ENCODE results near the gene CCL22.

CCL22 gene

DNA sequence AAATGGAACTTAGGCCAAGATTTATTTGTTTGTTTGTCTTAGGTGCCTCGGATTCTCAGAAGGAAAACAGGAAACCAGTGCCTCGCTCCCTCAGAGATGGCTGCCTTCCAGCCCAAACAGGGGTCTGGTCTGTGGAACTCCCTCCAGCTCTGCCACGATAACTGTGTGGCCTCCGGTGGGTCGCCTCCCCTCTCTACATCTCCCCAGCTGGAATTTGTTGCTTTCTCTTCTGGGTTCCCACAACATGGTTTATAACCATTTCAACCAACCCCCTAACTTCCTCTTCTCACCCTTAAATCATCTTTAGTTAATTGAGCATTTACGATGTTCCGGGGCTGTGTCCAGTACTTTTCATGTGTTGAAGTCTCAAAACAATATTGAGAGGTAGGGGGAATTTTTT, 43.2 kb upstream of the CCL22 start:
- Histone ChIP-seq H2BK15ac (ENCODE audit: low read length) (no peak overlapping the region), H2BK5ac (ENCODE audit: low read length) (no peak overlapping the region), H3K18ac (ENCODE audit: low read length) (no peak overlapping the region), H2BK12ac (ENCODE audit: low read length) (no peak overlapping the region), H3K79me1 (ENCODE audit: low read depth, low read length) (no peaks in the 10 kb centered on the region), H4K91ac (ENCODE audit: low read depth, low read length, poor library complexity) (no peak overlapping the region), H4K8ac (ENCODE audit: low read depth, low read length) (no peak overlapping the region), H3K4ac (ENCODE audit: low read length) (no peak overlapping the region), H2AK5ac (ENCODE audit: low read depth, low read length) (no peak overlapping the region), H3K4me3 (ENCODE audit: low read length in 2 of 2) (no peak overlapping the region), H2BK120ac (ENCODE audit: low read depth, low read length) (no peak overlapping the region), H3K4me2 (ENCODE audit: insufficient read depth, low read length, poor library complexity, severe bottlenecking) (no peak overlapping the region), H2AFZ (ENCODE audit: low read length) (no peak overlapping the region), H3K9me3 (replicated peaks in 1 of 2; ENCODE audit: control insufficient read depth in 2 of 2, insufficient read depth in 1 of 2, low read depth in 1 of 2, low read length in 2 of 2) (no peaks in the 10 kb centered on the region), H3K27me3 (ENCODE audit: control insufficient read depth in 3 of 3, insufficient read depth in 3 of 3, low read depth in 1 of 3, low read length in 3 of 3) (peaks cover 0 to 10% (median 0%) of the 10 kb centered on the region in 3 experiments), H3K36me3 (replicated peaks in 1 of 2; ENCODE audit: control insufficient read depth in 2 of 2, insufficient read depth in 2 of 2, low read length in 2 of 2) (no peaks in the 10 kb centered on the region), H3K23ac (ENCODE audit: low read depth, low read length, poor library complexity) (no peak overlapping the region), H3K4me1 (ENCODE audit: control insufficient read depth in 2 of 2, insufficient read depth in 1 of 2, low read depth in 1 of 2, low read length in 2 of 2) (peaks cover 0 to 5% of the 10 kb centered on the region in 2 donors), H3K14ac (ENCODE audit: low read length) (no peak overlapping the region), H3K27ac (replicated peaks; ENCODE audit: low read length) (no peak overlapping the region), H3K9ac (ENCODE audit: low read depth, low read length, poor library complexity) (no peak overlapping the region)
- 100% methylated on average over 1 of the region's 7 CpGs; no CpG with 5 or more reads in 1 of the 2 donors for WGBS, 2 donors (ENCODE audit: extremely low coverage in 2 of 2, insufficient read length in 2 of 2, insufficient replicate concordance in 1 of 2)
- DNase-seq (ENCODE audit: low spot score): no peak

DNA sequence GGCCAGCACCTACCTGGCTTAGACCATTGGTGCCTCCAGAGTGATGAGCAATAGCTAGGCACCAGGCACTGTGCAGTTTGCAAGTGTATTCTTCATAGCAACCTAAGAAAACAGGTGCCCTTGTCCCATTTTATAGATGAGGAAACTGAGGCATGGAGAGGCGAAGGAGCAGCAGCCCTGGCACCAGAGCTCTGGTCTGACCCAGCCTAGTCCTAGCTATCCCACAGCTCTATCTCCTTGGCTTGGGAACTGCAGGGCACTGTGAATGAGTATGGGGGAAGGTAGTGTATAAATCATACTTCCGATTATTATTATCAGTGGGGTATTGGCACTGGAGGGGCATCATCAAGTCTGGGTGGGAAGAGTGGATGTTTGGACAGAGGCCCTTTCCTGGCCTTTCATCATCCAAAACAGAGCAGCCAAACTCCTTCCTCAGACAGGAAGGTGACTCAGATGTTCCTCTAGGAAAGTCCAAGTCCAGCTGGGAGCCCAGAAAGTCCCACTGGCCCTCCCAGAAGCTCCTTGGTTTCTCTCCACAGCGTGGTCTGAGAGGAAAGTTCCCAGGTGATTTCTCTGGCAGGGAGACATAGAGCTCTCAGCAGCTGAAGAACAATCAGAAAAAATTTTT, 42.1 kb upstream of the CCL22 start:
- Histone ChIP-seq H3K36me3 (replicated peaks in 1 of 2; ENCODE audit: control insufficient read depth in 2 of 2, insufficient read depth in 2 of 2, low read length in 2 of 2) (no peaks in the 10 kb centered on the region), H3K9ac (ENCODE audit: low read depth, low read length, poor library complexity) (no peak overlapping the region), H3K79me1 (ENCODE audit: low read depth, low read length) (no peaks in the 10 kb centered on the region), H2BK120ac (ENCODE audit: low read depth, low read length) (no peak overlapping the region), H2BK12ac (ENCODE audit: low read length) (no peak overlapping the region), H2AFZ (ENCODE audit: low read length) (no peak overlapping the region), H3K4me1 (ENCODE audit: control insufficient read depth in 2 of 2, insufficient read depth in 1 of 2, low read depth in 1 of 2, low read length in 2 of 2) (peaks cover 0 to 5% of the 10 kb centered on the region in 2 donors), H3K18ac (ENCODE audit: low read length) (no peak overlapping the region), H4K91ac (ENCODE audit: low read depth, low read length, poor library complexity) (no peak overlapping the region), H2BK5ac (ENCODE audit: low read length) (no peak overlapping the region), H3K27ac (replicated peaks; ENCODE audit: low read length) (no peak overlapping the region), H3K4me2 (ENCODE audit: insufficient read depth, low read length, poor library complexity, severe bottlenecking) (no peak overlapping the region), H2AK5ac (ENCODE audit: low read depth, low read length) (no peak overlapping the region), H3K4ac (ENCODE audit: low read length) (no peak overlapping the region), H4K8ac (ENCODE audit: low read depth, low read length) (no peak overlapping the region), H3K23ac (ENCODE audit: low read depth, low read length, poor library complexity) (no peak overlapping the region), H3K27me3 (ENCODE audit: control insufficient read depth in 3 of 3, insufficient read depth in 3 of 3, low read depth in 1 of 3, low read length in 3 of 3) (peaks cover 0 to 8% (median 0%) of the 10 kb centered on the region in 3 experiments), H3K14ac (ENCODE audit: low read length) (no peak overlapping the region), H2BK15ac (ENCODE audit: low read length) (no peak overlapping the region), H3K9me3 (replicated peaks in 1 of 2; ENCODE audit: control insufficient read depth in 2 of 2, insufficient read depth in 1 of 2, low read depth in 1 of 2, low read length in 2 of 2) (no peaks in the 10 kb centered on the region), H3K4me3 (ENCODE audit: low read length in 2 of 2) (no peak overlapping the region)
- DNase-seq (ENCODE audit: low spot score): no peak
- no CpG with 5 or more reads among the region's 3 CpGs for WGBS, 2 donors (ENCODE audit: extremely low coverage in 2 of 2, insufficient read length in 2 of 2, insufficient replicate concordance in 1 of 2)

DNA sequence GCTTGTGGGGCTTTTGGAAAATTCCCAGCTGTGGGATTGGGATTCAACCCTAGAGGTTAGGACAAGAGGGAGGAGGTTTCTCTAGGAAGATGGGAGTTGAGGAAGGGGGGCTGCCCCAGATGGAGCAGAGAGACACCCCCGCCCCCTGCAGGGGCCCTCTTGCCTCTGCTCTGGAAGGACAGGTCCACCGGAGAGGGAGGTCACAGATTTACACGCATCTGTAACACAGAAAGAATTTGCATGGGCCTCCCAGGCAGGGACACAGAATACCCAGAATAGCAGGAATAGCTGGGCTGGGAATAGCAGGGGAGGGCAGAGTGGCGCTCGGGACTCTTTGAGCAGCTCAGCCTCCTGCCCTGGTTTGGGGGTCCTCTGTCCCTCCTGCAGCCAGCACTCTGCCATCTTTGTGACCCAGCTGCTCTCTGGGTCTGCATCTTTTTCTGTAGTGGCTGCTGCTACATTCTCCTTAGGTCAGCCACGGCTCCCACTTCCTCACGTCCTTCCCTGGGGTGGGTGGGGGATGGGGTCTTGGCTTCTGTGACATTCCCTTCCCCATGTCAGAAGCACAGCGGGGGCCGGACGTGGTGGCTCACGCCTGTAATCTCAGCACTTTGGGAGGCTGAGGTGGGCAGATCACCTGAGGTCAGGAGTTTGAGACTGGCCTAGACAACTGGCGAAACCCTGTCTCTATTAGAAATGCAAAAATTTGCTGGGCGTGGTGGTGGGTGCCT, 40.2 kb upstream of the CCL22 start:
- Histone ChIP-seq H4K8ac (ENCODE audit: low read depth, low read length) (no peak overlapping the region), H4K91ac (ENCODE audit: low read depth, low read length, poor library complexity) (no peak overlapping the region), H3K4ac (ENCODE audit: low read length) (no peak overlapping the region), H2BK12ac (ENCODE audit: low read length) (no peak overlapping the region), H3K4me2 (ENCODE audit: insufficient read depth, low read length, poor library complexity, severe bottlenecking) (no peak overlapping the region), H2BK15ac (ENCODE audit: low read length) (peak overlapping the region; percentile 54), H3K9me3 (replicated peaks in 1 of 2; ENCODE audit: control insufficient read depth in 2 of 2, insufficient read depth in 1 of 2, low read depth in 1 of 2, low read length in 2 of 2) (no peaks in the 10 kb centered on the region), H3K4me3 (ENCODE audit: low read length in 2 of 2) (no peak overlapping the region), H2AFZ (ENCODE audit: low read length) (peak overlapping the region; percentile 73), H3K27me3 (ENCODE audit: control insufficient read depth in 3 of 3, insufficient read depth in 3 of 3, low read depth in 1 of 3, low read length in 3 of 3) (no peaks in the 10 kb centered on the region), H3K23ac (ENCODE audit: low read depth, low read length, poor library complexity) (no peak overlapping the region), H2BK5ac (ENCODE audit: low read length) (no peak overlapping the region), H3K9ac (ENCODE audit: low read depth, low read length, poor library complexity) (no peak overlapping the region), H3K18ac (ENCODE audit: low read length) (peak overlapping the region; percentile 72), H3K4me1 (ENCODE audit: control insufficient read depth in 2 of 2, insufficient read depth in 1 of 2, low read depth in 1 of 2, low read length in 2 of 2) (peaks cover 0 to 5% of the 10 kb centered on the region in 2 donors), H3K27ac (replicated peaks; ENCODE audit: low read length) (no peak overlapping the region), H3K36me3 (replicated peaks in 1 of 2; ENCODE audit: control insufficient read depth in 2 of 2, insufficient read depth in 2 of 2, low read length in 2 of 2) (no peaks in the 10 kb centered on the region), H2AK5ac (ENCODE audit: low read depth, low read length) (no peak overlapping the region), H3K79me1 (ENCODE audit: low read depth, low read length) (no peaks in the 10 kb centered on the region), H2BK120ac (ENCODE audit: low read depth, low read length) (no peak overlapping the region), H3K14ac (ENCODE audit: low read length) (no peak overlapping the region)
- WGBS, 2 donors (ENCODE audit: extremely low coverage in 2 of 2, insufficient read length in 2 of 2, insufficient replicate concordance in 1 of 2): no CpG with 5 or more reads among the region's 13 CpGs
- DNase-seq (ENCODE audit: low spot score): peak; percentile 21

DNA sequence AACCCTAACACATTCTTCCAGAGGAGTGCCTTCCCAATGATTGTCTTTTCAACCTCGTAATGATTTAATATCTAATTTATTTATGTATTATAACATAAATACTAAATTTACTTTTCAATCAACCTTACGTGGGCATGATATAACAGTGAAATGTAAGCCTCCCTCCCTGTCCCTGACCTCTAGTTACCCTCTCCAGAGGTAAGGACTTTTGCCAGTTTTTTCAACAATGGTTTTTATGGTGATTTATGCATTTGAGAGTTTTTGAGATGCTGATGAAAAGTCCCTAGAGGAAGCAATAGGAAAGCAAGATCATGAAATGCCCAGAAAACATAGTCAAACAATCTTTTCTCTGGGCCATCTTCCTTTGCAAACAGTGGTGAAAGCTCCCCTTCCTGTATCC, 38.9 kb upstream of the CCL22 start:
- no peak overlapping the region for H3K4me3 ChIP-seq (ENCODE audit: low read length in 2 of 2)
- H2BK12ac ChIP-seq (ENCODE audit: low read length): no peak overlapping the region
- no peak overlapping the region for H2AFZ ChIP-seq (ENCODE audit: low read length)
- no peak overlapping the region for H3K27ac ChIP-seq (replicated peaks; ENCODE audit: low read length)
- H3K36me3 ChIP-seq (replicated peaks in 1 of 2; ENCODE audit: control insufficient read depth in 2 of 2, insufficient read depth in 2 of 2, low read length in 2 of 2): no peaks in the 10 kb centered on the region
- no peak overlapping the region for H2BK5ac ChIP-seq (ENCODE audit: low read length)
- H2BK120ac ChIP-seq (ENCODE audit: low read depth, low read length): no peak overlapping the region
- no peak overlapping the region for H3K9ac ChIP-seq (ENCODE audit: low read depth, low read length, poor library complexity)
- WGBS, 2 donors (ENCODE audit: extremely low coverage in 2 of 2, insufficient read length in 2 of 2, insufficient replicate concordance in 1 of 2): no CpG with 5 or more reads among the region's 2 CpGs
- H3K79me1 ChIP-seq (ENCODE audit: low read depth, low read length): no peaks in the 10 kb centered on the region
- H3K9me3 ChIP-seq (replicated peaks in 1 of 2; ENCODE audit: control insufficient read depth in 2 of 2, insufficient read depth in 1 of 2, low read depth in 1 of 2, low read length in 2 of 2): no peaks in the 10 kb centered on the region
- no peak overlapping the region for H3K4ac ChIP-seq (ENCODE audit: low read length)
- no peak for DNase-seq (ENCODE audit: low spot score)
- no peak overlapping the region for H2BK15ac ChIP-seq (ENCODE audit: low read length)
- no peak overlapping the region for H3K18ac ChIP-seq (ENCODE audit: low read length)
- H3K23ac ChIP-seq (ENCODE audit: low read depth, low read length, poor library complexity): no peak overlapping the region
- H3K4me2 ChIP-seq (ENCODE audit: insufficient read depth, low read length, poor library complexity, severe bottlenecking): no peak overlapping the region
- no peak overlapping the region for H2AK5ac ChIP-seq (ENCODE audit: low read depth, low read length)
- no peaks in the 10 kb centered on the region for H3K27me3 ChIP-seq (ENCODE audit: control insufficient read depth in 3 of 3, insufficient read depth in 3 of 3, low read depth in 1 of 3, low read length in 3 of 3)
- H3K14ac ChIP-seq (ENCODE audit: low read length): no peak overlapping the region
- H4K8ac ChIP-seq (ENCODE audit: low read depth, low read length): no peak overlapping the region
- no peak overlapping the region for H4K91ac ChIP-seq (ENCODE audit: low read depth, low read length, poor library complexity)
- H3K4me1 ChIP-seq (ENCODE audit: control insufficient read depth in 2 of 2, insufficient read depth in 1 of 2, low read depth in 1 of 2, low read length in 2 of 2): peaks cover 0 to 5% of the 10 kb centered on the region in 2 donors
